Breast epithelium (tissue), 4 donors: ENCODE results near the gene GARIN5A. TPM values are rescaled to one million over a fixed set of nuclear protein-coding genes. Genes with fewer than 3 reads are reported as not detected.

Experiments used
- DNase-seq, 2 donors: peaks; one replicate each; pipeline ENCODE4 v3.0.0-alpha.2; 2019; ENCODE audit warnings: low spot score in 2 of 2
- H3K27ac ChIP-seq, 2 donors: fragments of 200-600 bp; sonication (generic) in 1 of 2; one replicate each; pipeline ENCODE4 v1.5.1; 2016 to 2019; ENCODE audit warnings: mild to moderate bottlenecking in 1 of 2
- H3K27me3 ChIP-seq, 2 donors: fragments of 200-600 bp; sonication (generic) in 1 of 2; one replicate each; pipeline versions ENCODE4 v1.5.1 to v1.6.0; 2017 to 2019; ENCODE audit warnings: control low read depth in 1 of 2, mild to moderate bottlenecking in 1 of 2
- H3K36me3 ChIP-seq: fragments of 200-600 bp; one replicate; pipeline ENCODE4 v1.5.1; 2019
- H3K4me1 ChIP-seq, 2 donors: fragments of 200-600 bp; sonication (generic); one replicate each; pipeline ENCODE4 v1.5.1; 2016 to 2019; ENCODE audit warnings: control low read depth in 1 of 2
- H3K4me3 ChIP-seq, 3 donors: fragments of 200-600 bp; sonication (generic); 1 replicate in 2 of 3; 2 replicates in 1 of 3; pipeline ENCODE4 v1.5.1; 2016 to 2019; ENCODE audit warnings: mild to moderate bottlenecking in 3 of 3, moderate library complexity in 2 of 3
- H3K9me3 ChIP-seq, 2 donors: fragments of 200-600 bp; sonication (generic) in 1 of 2; one replicate each; pipeline ENCODE4 v1.5.1; 2016 to 2019; ENCODE audit warnings: control low read depth in 1 of 2
- CTCF ChIP-seq, 3 donors: fragments of 450-650 bp; IDR thresholded peaks; one replicate each; pipeline ENCODE4 v1.5.1; 2016 to 2017; ENCODE audit warnings: antibody characterized with exemption in 3 of 3, mild to moderate bottlenecking in 3 of 3, moderate library complexity in 3 of 3
- POLR2A ChIP-seq: fragments of 450-650 bp; IDR thresholded peaks from one replicate; pipeline ENCODE4 v1.6.1; 2016; ENCODE audit warnings: antibody characterized with exemption, mild to moderate bottlenecking, moderate library complexity
- POLR2AphosphoS5 ChIP-seq, 3 donors: sonication (generic); formaldehyde crosslinking; IDR thresholded peaks; one replicate each; pipeline ENCODE4 v1.6.1; 2017; ENCODE audit warnings: antibody characterized with exemption in 3 of 3
- intact Hi-C: fragments of 100-400 bp; cut with DNase I; formaldehyde crosslinking; loops from one replicate; pipeline ENCODE4 v1.15.1; 2023; ENCODE audit warnings: low total_unique reads
- total RNA-seq, 3 donors: library from RNA; depleted of rRNA; stranded (reverse); fragments of >200 nt; gene quantifications; one replicate each; pipeline ENCODE4 v1.1.0, GENCODE V29; 2016

GARIN5A gene
- total RNA-seq, 3 donors from 2014 or later: 0.98 to 1.3 (median 1.1) TPM

DNA sequence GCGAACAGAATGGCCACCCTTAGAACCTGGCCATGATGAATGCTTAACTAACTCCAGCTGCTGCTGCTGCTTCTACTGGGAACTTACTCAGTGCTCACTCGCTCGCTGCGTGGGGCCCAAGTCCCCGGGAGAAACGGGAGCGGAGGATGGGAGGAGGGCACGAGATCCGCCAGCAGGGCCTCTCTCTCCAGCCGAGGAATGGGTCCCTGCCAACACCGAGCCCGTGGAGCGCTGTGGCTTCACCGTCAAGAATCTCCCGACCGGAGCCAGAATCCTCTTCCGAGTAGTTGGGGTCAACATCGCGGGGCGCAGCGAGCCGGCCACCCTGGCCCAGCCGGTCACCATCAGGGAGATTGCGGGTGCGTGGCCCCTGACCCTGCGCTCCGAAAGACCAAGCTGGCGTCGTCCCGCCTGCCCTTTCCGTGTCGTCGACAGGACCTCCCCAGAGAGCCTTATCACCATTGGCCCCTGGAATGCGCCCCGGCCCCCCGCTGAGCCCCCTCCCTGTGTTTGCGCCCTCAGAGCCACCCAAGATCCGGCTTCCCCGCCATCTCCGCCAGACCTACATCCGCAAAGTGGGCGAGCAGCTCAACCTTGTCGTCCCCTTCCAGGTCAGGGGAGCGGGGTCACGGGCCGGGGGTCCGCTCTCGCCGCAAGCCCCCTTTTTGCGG lies 18.1 kb downstream of the GARIN5A start:
- H3K27ac ChIP-seq: no peak overlapping the region
- H3K9me3 ChIP-seq: no peaks in the 10 kb centered on the region
- TF ChIP-seq CTCF (IDR thresholded peaks at IDR 0.05) (no peak), POLR2AphosphoS5 (IDR thresholded peaks at IDR 0.05) (no peak), POLR2A (no peak)
- DNase-seq: no peak
- no peaks in the 10 kb centered on the region for H3K4me1 ChIP-seq
- no peaks in the 10 kb centered on the region for H3K36me3 ChIP-seq
- intact Hi-C loops: loop anchor here (10.0 kb wide), 1 partner anchor 104 kb away; no protein-coding TSS in a partner anchor
- H3K4me3 ChIP-seq: no peak overlapping the region
- peaks cover 3 to 38% of the 10 kb centered on the region in 2 donors for H3K27me3 ChIP-seq

- peaks cover 3 to 41% of the 10 kb centered on the region in 2 donors for H3K27me3 ChIP-seq
- intact Hi-C loops: loop anchor here (10.0 kb wide), 1 partner anchor 102 kb away; no protein-coding TSS in a partner anchor
- no peaks in the 10 kb centered on the region for H3K9me3 ChIP-seq
- TF ChIP-seq POLR2AphosphoS5 (IDR thresholded peaks at IDR 0.05) (no peak), CTCF (IDR thresholded peaks at IDR 0.05) (no peak), POLR2A (no peak)
- H3K4me3 ChIP-seq: no peak overlapping the region
- H3K36me3 ChIP-seq: no peaks in the 10 kb centered on the region
- DNase-seq: no peak
- no peak overlapping the region for H3K27ac ChIP-seq
- no peaks in the 10 kb centered on the region for H3K4me1 ChIP-seq
Observed at GRCh38 chr19:50457300-50457699, 19.3 kb downstream of the GARIN5A start.

DNA sequence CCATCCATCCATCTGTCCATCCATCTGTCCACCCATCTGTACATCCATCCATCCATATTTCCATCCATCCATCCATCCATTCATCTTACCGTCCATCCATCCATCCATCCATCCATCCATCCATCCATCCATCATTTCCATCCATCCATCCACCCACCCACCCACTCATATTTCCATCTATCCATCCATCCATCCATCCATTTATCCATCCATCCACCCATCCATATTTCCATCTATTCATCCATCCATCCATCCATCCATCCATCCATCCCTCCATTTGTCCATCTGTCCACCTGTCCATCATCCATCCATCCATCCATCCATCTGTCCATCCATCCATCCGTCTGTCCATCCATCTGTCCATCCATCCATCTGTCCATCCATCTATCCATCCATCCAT lies 20.7 kb downstream of the GARIN5A start:
- DNase-seq: no peak
- H3K36me3 ChIP-seq: no peaks in the 10 kb centered on the region
- intact Hi-C loops: loop anchor here (10.0 kb wide), 1 partner anchor 101 kb away; no protein-coding TSS in a partner anchor
- H3K4me3 ChIP-seq: no peak overlapping the region
- no peaks in the 10 kb centered on the region for H3K9me3 ChIP-seq
- TF ChIP-seq POLR2A (no peak), CTCF (IDR thresholded peaks at IDR 0.05) (no peak), POLR2AphosphoS5 (IDR thresholded peaks at IDR 0.05) (no peak)
- no peak overlapping the region for H3K27ac ChIP-seq
- peaks cover 3 to 45% of the 10 kb centered on the region in 2 donors for H3K27me3 ChIP-seq
- no peaks in the 10 kb centered on the region for H3K4me1 ChIP-seq

DNA sequence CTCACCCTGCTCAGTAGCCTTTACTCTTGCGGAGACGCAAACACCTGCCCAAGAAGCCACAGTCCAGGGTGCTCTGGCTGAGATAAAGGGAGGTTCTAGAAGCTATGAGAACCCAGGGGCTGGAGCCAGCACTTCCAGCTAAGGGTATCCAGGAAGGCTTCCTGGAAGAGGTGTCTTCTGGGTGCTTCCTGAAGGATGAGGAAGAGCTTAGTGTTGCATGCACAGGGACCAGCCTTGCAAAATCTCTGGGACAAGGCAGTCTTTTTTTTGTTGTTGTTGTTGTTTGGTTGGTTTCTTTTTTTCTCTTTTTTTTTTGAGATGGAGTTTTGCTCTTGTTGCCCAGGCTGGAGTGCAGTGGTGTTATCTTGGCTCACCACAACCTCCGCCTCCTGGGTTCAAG lies 23.4 kb downstream of the GARIN5A start:
- TF ChIP-seq POLR2A (no peak), CTCF (IDR thresholded peaks at IDR 0.05) (no peak), POLR2AphosphoS5 (IDR thresholded peaks at IDR 0.05) (no peak)
- Histone ChIP-seq H3K27me3 (peaks cover 3 to 32% of the 10 kb centered on the region in 2 donors), H3K4me1 (no peaks in the 10 kb centered on the region), H3K36me3 (no peaks in the 10 kb centered on the region), H3K9me3 (no peaks in the 10 kb centered on the region), H3K4me3 (no peak overlapping the region), H3K27ac (no peak overlapping the region)
- intact Hi-C loops: loop anchor here (10.0 kb wide), 1 partner anchor 98 kb away; no protein-coding TSS in a partner anchor
- no peak for DNase-seq

DNA sequence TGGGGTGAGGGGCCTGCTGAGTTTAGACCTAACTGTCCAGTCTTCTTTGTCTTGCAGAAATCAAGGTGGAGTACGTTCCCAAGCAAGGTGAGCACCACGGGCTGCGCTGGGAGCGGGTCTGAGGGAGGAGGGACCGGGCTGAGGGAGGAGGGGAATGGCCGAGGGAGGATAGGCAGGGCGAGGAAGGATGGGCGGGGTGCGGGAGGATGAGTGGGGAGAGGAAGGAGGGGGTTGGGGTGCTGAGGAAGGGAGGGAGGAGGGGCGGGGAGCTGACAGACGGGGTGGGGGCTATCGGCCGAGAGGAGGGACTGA lies 25.5 kb downstream of the GARIN5A start:
- TF ChIP-seq CTCF (IDR thresholded peaks at IDR 0.05) (no peak), POLR2AphosphoS5 (IDR thresholded peaks at IDR 0.05) (no peak), POLR2A (no peak)
- H3K9me3 ChIP-seq: no peaks in the 10 kb centered on the region
- DNase-seq: no peak
- H3K27me3 ChIP-seq: peaks cover 0 to 17% of the 10 kb centered on the region in 2 donors
- no peaks in the 10 kb centered on the region for H3K36me3 ChIP-seq
- no peaks in the 10 kb centered on the region for H3K4me1 ChIP-seq
- intact Hi-C loops: loop anchor here (10.0 kb wide), 1 partner anchor 96 kb away; no protein-coding TSS in a partner anchor
- no peak overlapping the region for H3K27ac ChIP-seq
- no peak overlapping the region for H3K4me3 ChIP-seq
